ENCODE results near the gene AFF4.

GRCh38 chr5:132884548-132884947, 78.9 kb downstream of the AFF4 start:
- no peak for TF ChIP-seq CTCF (IDR thresholded peaks at IDR 0.05; ENCODE audit: poor library complexity, severe bottlenecking)
- no peak for TF ChIP-seq MXI1 (conservative IDR thresholded peaks at IDR 0.05; ENCODE audit: poor library complexity, severe bottlenecking)
- TF ChIP-seq POLR2AphosphoS5 (IDR thresholded peaks at IDR 0.05) = no peak
- no peak for TF ChIP-seq TAF1 (IDR thresholded peaks at IDR 0.05; ENCODE audit: low read depth)
- no peak for TF ChIP-seq EZH2 (IDR thresholded peaks at IDR 0.05; ENCODE audit: borderline replicate concordance, insufficient read depth, low read length, poor library complexity, severe bottlenecking)

Data from neural cell (in vitro differentiated cells).